Stimulated activated CD4-positive, alpha-beta T cell treated with anti-CD3 and anti-CD28 coated beads, Interleukin-4, amount 100 ng/mL, for 1 hour (primary cell): Measurements from ENCODE around the gene PBRM1.
"Not testable (repeated sequence)": the region's sequence is repeated elsewhere in the genome, so short reads cannot be mapped to it uniquely, and the experiment has no call there.

Experiments
- DNase-seq: peaks from one replicate; pipeline ENCODE4 v3.0.0-alpha.2; 2020

The PBRM1 gene

GRCh38 chr3:52533623-52534280 lies 152.0 kb downstream of the PBRM1 start, which contains the start of gene NT5DC2:
Gene NT5DC2, minus strand, starts transcription at chr3:52533857. Its CDS starts 120 bp downstream, at chr3:52533737.
- DNase-seq: peak; percentile 72

DNA sequence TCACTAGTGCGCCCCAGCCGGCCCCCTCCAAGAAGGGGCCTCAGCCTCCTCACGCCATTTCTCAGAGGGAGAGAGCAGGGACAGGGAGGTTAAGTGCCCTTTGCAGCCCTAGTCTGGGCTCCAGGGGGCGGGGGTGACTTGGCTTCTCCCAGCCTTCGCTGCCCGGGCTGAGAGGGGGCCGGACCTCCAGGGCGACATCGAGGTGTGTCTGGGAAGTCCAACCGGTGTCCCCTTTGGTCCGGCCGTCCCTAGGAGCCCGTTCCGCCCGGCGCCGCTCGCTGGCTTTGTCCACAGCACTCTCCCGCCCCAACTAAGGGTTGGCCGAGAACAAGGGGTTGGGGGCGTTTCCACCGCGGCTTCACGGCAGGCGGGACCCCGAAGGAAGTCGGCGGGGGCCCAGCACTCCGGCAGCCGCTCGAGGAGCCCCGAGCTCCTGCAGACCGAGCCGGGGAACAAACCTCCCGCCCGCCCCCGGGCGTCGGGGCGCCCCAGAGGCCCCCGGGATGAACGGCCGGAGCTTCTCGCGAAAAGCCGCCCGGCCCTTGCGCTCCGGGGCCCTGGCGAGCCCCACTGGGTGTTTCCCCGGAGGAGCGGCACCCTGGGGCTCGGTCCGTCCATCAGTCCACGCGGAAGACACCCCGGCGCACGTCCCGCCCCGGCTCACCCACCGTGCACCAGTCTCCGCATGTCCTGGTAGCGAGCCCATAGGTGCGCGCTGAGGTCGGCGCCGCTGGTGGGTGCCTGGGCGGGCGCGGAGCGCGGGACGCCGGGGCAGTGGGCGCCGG lies 152.7 kb downstream of the PBRM1 start:
- peak; percentile 36 for DNase-seq

DNA sequence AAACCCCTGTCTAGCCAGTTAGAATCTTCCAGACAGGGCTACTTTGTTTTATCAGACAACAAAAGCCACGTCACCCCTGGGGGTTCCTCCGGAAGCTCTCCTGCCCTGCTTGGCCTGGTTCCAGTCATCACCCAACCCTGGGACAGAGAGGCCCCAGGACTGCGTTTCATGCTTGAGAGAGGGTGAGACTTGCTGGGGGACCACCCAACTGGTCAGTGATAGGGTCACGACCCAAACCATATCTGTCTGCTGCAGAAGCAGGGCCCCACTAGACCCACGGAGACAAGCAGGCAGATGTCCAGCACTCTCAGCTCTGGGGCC lies 153.2 kb downstream of the PBRM1 start:
- DNase-seq: no peak

- no peak for DNase-seq
Observed at GRCh38 chr3:52531860-52532516, 153.7 kb downstream of the PBRM1 start.

- no peak for DNase-seq
Observed at GRCh38 chr3:52530918-52531826, 154.5 kb downstream of the PBRM1 start.

- DNase-seq: peak; percentile 0
Observed at GRCh38 chr3:52529376-52530333, 156.1 kb downstream of the PBRM1 start.

DNA sequence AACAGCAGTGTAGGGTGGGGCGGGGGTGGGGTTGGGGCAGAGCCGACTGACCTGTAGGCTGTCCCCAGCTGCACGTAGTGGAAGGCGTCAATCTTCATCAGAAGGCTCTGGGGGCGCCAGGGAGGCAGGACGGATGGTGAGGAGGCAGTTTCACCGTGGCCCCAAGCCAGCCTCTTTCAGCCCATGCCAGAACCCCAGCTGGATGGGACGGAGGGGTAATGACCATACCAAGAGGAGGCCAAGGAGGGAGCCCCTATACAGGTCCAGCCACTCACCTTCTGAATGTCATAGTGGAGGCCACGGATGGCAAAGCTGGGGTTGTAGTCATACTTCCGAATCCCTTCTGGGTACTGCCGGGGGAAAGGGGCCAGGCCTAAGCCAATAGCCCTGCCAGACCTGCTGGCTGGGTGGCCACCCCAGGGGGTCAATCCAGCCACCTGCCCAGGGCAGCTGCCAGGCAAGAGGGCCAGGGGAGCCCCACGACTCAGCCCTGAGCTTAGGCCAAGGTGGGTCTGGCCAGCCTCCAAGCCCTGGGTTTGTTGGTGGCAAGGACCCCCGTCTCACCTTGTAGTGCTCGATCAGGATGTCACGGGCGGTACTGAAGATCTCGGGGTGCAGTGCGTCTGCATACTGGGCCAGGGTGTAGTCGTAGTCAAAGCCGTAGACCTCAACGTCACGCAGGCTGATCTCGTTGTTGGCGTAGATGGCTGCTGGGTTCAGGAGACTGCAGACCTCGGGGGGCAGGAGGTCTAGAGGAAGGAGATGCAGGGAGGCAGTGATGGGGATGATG lies 156.9 kb downstream of the PBRM1 start:
- DNase-seq: peak; percentile 1

DNA sequence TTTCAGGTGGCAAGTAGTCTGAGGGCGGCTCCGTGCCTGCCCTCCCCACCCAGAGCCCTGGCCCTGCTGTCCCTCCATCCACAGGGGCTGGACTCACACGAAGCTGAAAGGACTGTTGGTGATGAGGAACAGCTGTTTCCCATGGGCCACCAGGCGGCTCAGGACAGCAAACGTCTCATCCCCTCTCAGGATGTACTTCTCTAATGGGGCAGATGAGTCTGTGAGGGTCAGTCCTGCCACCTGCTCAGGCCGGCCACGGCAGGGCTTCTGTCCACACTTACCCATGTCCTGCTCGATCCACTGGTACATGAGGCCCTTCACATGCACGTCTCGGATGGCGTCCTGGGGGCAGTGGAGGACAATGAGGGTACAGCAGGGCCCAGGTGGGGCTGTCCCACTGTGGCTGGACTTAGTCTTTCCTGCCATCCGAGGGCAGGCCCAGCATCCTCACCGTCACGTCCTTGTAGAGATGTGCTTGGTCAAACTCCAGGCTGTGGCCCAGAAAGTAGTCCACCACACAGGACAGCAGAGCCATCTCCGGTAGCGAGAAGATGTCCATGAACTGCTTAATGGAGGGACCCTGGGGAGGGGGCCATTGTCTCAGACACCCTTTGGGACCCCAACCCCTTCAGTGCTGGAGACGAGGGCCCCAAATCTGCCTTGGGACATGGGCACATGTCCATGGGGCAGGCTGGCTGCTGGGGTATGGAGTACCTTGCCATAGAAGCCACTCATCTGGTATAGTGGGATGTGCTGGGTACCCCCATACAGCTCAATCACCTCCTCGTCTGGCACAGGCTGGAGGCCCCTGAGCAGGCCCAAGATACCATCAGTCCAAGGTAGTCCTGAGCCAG lies 157.8 kb downstream of the PBRM1 start:
- no peak for DNase-seq

GRCh38 chr3:52527039-52527731 lies 158.5 kb downstream of the PBRM1 start:
- no peak for DNase-seq

DNA sequence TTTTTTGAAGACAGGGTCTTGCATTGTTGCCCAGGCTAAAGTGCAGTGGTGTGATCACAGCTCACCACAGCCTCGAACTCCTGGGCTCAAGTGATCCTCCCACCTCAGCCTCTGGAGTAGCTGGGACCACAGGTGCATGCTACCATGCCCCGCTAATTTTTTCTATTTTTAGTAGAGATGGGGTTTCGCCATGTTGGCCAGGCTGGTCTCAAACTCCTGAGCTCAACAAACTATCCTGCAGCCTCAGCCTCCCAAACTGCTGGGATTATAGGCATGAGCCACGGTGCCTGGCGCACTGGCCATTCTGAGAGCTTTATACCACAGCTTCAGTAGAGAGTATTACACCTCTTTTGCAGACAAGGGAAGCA lies 159.1 kb downstream of the PBRM1 start:
- DNase-seq: not testable (repeated sequence)

DNA sequence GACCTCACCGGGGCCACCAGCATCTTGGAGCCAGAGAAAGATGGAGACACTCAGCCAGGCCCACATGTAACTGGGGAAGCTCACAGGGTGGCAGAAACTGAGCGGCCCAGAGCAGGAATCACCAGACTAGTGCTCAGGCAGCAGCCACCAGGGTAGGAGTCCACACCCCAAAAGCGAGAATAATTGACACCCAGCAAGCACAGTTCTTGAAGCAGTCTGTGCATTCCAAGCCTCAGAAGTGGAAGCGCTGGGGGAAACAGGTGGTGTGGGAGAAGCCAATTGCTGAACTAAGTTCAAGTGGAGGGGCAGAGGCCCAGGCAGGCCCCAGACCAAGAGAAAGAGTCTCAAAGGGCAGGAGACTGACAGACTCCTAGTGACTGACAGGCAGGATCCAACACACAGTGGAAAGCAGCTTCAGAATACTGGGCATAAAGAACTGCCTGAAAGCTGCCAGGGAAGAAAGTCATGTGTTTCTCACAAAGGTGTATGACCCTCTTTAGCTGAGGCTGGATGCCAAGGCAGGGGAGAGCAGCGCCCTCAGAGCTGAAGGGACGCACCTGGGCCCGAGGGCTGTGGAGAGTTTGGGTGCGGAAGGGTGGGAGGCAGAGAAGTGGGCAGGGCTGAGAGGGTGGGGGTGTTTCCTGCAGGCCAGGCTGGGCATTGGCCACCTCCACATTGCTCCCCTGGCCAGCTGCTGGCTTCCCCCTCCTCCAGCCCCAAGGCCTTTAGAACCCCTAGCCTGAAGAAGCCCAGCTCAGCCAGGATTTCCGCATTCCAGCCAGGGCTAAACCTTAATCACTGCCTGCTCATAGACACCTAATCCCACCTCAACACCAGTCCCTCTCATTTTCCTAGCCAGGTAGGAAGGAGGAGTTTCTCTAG lies 159.8 kb downstream of the PBRM1 start:
- no peak for DNase-seq

DNA sequence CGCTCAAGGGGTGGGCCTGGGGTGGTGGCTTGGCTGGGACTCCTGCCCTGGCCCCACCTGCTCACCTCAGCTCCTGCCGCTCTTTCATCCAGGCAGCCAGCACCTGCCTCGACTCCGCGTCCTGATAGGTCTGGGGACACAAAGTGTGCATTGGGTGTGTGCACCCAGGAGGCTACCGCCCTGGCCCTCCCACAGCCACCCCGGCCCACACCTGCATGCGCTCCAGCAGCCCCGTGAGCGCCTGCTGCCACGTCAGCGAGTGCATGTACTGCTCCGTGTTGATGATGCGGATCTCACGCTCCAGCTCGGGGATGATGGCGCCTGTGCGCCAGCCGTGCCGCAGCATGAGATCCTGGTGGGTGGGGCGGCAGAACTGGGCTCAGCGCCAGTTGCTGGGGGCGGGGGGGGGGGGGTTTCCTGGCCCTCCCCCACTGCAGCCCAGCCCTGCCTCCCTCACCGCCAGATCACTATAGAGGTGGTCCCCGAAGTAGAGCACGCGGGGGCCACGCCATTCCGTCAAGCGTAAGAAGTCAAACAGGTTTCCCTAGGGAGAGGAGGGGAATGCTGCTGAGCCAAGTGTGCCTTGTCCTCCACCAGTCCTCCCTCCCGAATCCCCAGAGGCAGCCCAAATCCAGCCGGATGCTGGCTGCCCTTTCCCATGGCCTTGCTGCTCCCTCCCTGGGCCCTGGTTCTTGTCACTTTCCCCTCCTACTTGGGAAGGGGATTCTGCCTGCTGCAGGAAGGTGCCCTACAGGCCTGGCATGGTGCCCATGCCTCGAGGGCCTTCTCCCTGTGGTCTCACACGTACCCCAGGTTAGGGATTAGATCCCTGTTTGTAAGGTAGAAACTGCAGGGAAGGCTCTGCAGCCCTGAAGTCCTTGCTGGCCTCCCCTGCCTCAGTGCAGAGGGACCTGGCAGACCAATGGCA lies 160.7 kb downstream of the PBRM1 start:
- no peak for DNase-seq

DNA sequence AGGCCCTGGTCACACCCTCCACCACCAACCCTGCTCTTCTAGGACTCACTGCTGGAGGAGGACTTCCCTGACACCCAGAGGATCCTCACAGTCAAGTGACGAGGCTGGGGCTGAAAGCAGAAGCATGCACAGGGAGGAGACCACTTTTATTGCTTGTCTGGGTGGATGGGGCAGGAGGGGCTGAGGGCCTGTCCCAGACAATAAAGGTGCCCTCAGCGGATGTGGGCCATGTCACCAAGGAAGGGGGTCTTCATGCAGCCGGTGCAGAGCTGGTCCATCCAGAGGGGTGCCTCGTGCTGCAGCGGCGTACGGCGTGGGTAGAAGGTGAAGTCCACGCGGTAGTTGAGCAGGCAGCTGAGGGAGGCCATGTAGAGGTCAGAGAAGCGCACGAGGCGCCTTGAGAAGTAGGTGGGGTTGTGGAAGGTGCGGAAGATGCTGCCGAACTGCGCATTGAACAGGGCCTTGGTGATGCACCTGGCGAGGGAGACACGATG lies 161.4 kb downstream of the PBRM1 start:
- DNase-seq: no peak

DNA sequence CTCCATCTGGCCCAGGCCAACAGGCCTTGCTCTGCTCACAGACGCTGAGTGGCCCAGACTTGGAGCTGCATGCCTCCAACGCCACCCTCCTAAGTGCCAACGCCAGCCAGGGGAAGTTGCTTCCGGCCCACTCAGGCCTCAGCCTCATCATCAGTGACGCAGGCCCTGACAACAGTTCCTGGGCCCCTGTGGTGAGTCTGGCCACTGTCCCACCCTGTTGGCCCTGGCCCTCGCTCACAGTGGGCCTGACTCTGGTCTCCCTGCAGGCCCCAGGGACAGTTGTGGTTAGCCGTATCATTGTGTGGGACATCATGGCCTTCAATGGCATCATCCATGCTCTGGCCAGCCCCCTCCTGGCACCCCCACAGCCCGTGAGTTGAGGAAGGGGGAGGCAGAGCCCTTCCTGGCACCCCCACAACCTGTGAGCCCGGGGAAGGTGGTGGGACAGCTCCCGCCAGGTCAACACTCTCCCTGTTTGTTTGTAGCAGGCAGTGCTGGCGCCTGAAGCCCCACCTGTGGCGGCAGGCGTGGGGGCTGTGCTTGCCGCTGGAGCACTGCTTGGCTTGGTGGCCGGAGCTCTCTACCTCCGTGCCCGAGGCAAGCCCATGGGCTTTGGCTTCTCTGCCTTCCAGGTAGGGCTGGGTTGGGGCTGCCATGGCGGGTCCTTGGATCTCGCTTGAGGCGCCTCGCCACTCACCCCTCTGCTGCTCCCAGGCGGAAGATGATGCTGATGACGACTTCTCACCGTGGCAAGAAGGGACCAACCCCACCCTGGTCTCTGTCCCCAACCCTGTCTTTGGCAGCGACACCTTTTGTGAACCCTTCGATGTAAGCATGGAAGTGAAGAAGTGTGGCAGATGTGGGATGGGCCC lies 162.1 kb downstream of the PBRM1 start:
- no peak for DNase-seq

- DNase-seq: no peak
Observed at GRCh38 chr3:52522651-52523251, 163.0 kb downstream of the PBRM1 start.
